ENCODE data around the gene SEMA4B.

SEMA4B gene

DNA sequence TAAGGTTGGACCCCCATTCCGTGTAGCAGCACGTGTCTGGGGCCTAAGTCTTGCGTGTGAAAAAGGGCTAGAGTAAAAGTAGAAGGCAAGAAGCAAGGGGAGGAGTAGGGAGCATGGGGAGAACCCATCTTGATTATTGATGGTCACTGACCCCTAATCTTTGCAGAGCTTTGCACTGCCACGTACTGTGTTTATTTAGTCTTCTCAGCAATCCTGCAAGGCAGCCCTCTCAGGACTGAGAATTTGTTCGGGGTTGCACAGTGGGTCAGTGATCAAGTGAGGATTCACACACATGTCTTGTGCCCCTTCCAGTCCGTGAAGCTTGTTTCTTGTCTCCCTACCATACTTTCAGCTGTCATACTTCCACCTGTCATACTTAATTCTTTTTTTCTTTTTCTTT is 7.2 kb downstream of the SEMA4B start:
- H3K27me3 ChIP-seq (ENCODE audit: control insufficient read depth, low read length) = no peaks in the 10 kb centered on the region
- H4K20me1 ChIP-seq (ENCODE audit: control insufficient read depth, insufficient read depth, low read depth, low read length) = no peaks in the 10 kb centered on the region
- peaks cover 3% of the 10 kb centered on the region for H3K4me1 ChIP-seq (ENCODE audit: control insufficient read depth, low read length)
- no peaks in the 10 kb centered on the region for H3F3A ChIP-seq (ENCODE audit: control insufficient read depth, insufficient read depth)
- H3K36me3 ChIP-seq (ENCODE audit: control insufficient read depth, low read length) = no peaks in the 10 kb centered on the region
- H3K9me2 ChIP-seq (replicated peaks; ENCODE audit: control insufficient read depth, low read length) = no peaks in the 10 kb centered on the region
- no peaks in the 10 kb centered on the region for H3K79me2 ChIP-seq (ENCODE audit: control insufficient read depth, low read length)
- no peak overlapping the region for H3K4me2 ChIP-seq (ENCODE audit: low read length)
- H3K9me3 ChIP-seq (ENCODE audit: control insufficient read depth, insufficient read depth, low read length) = no peaks in the 10 kb centered on the region
- TF ChIP-seq, protein P1, sequence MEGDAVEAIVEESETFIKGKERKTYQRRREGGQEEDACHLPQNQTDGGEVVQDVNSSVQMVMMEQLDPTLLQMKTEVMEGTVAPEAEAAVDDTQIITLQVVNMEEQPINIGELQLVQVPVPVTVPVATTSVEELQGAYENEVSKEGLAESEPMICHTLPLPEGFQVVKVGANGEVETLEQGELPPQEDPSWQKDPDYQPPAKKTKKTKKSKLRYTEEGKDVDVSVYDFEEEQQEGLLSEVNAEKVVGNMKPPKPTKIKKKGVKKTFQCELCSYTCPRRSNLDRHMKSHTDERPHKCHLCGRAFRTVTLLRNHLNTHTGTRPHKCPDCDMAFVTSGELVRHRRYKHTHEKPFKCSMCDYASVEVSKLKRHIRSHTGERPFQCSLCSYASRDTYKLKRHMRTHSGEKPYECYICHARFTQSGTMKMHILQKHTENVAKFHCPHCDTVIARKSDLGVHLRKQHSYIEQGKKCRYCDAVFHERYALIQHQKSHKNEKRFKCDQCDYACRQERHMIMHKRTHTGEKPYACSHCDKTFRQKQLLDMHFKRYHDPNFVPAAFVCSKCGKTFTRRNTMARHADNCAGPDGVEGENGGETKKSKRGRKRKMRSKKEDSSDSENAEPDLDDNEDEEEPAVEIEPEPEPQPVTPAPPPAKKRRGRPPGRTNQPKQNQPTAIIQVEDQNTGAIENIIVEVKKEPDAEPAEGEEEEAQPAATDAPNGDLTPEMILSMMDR (IDR thresholded peaks at IDR 0.05; ENCODE audit: low read depth, low read length, poor library complexity, severe bottlenecking) = no peak
- no peak for TF ChIP-seq EZH2phosphoT487 (IDR thresholded peaks at IDR 0.05; ENCODE audit: borderline replicate concordance, low read length)
- no peak overlapping the region for H3K27ac ChIP-seq (ENCODE audit: low read depth, low read length)
- H3K4me3 ChIP-seq (ENCODE audit: low read length) = no peak overlapping the region

DNA sequence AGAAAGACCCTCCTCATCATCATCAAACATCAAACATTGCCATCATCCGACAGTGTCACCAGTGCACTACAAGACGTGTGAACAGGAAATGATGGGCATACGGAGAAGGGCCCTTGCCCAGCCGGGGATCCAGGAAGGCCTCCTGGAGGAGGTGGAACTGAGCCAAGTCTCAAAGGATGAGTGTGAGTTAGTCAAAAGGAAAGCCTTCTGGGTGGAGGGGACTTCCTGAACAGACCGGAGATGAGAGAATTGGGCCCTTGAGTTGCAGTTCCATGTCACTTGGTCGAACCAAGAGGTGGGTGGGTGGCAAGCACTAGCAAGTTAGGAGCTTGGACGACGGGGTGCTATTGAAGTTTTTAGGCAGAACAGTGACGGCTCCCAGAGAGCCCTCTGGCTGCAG is 8.5 kb downstream of the SEMA4B start:
- H4K20me1 ChIP-seq (ENCODE audit: control insufficient read depth, insufficient read depth, low read depth, low read length) = no peaks in the 10 kb centered on the region
- H3F3A ChIP-seq (ENCODE audit: control insufficient read depth, insufficient read depth) = no peaks in the 10 kb centered on the region; the same call in 1 of the 2 replicates
- no peak for TF ChIP-seq EZH2phosphoT487 (IDR thresholded peaks at IDR 0.05; ENCODE audit: borderline replicate concordance, low read length)
- TF ChIP-seq, protein P1 (IDR thresholded peaks at IDR 0.05; ENCODE audit: low read depth, low read length, poor library complexity, severe bottlenecking) = no peak
- no peaks in the 10 kb centered on the region for H3K36me3 ChIP-seq (ENCODE audit: control insufficient read depth, low read length)
- H3K9me3 ChIP-seq (ENCODE audit: control insufficient read depth, insufficient read depth, low read length) = no peaks in the 10 kb centered on the region
- no peaks in the 10 kb centered on the region for H3K27me3 ChIP-seq (ENCODE audit: control insufficient read depth, low read length)
- H3K4me3 ChIP-seq (ENCODE audit: low read length) = no peak overlapping the region
- no peaks in the 10 kb centered on the region for H3K9me2 ChIP-seq (replicated peaks; ENCODE audit: control insufficient read depth, low read length)
- no peak overlapping the region for H3K4me2 ChIP-seq (ENCODE audit: low read length)
- peaks cover 13% of the 10 kb centered on the region for H3K4me1 ChIP-seq (ENCODE audit: control insufficient read depth, low read length)
- H3K79me2 ChIP-seq (ENCODE audit: control insufficient read depth, low read length) = no peaks in the 10 kb centered on the region
- H3K27ac ChIP-seq (ENCODE audit: low read depth, low read length) = no peak overlapping the region

DNA sequence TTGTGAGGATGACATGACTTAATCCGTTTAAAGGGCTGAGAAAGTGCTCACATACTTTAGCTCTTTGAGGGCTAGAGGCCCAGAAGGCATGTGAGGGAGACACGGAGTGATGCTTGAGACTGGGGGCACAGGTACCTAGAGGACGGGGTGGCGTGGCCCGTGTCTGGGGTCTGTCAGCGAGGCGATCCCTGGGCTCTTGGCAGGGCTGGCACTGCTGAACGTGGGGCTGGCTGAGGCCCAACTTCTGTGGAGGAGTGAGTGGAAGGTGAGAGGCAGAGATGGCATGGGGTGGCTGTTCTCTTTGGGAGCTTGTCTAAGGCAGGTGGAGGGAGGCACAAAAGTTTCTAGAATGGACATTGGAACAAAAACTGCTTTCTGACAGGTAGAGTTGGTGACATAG is 9.5 kb downstream of the SEMA4B start:
- Histone ChIP-seq H4K20me1 (ENCODE audit: control insufficient read depth, insufficient read depth, low read depth, low read length) (no peaks in the 10 kb centered on the region), H3K4me1 (ENCODE audit: control insufficient read depth, low read length) (peaks cover 23% of the 10 kb centered on the region), H3K4me3 (ENCODE audit: low read length) (no peak overlapping the region), H3K9me2 (replicated peaks; ENCODE audit: control insufficient read depth, low read length) (no peaks in the 10 kb centered on the region), H3K36me3 (ENCODE audit: control insufficient read depth, low read length) (no peaks in the 10 kb centered on the region), H3K9me3 (ENCODE audit: control insufficient read depth, insufficient read depth, low read length) (no peaks in the 10 kb centered on the region), H3K79me2 (ENCODE audit: control insufficient read depth, low read length) (no peaks in the 10 kb centered on the region), H3K27ac (ENCODE audit: low read depth, low read length) (no peak overlapping the region), H3K4me2 (ENCODE audit: low read length) (no peak overlapping the region), H3F3A (ENCODE audit: control insufficient read depth, insufficient read depth) (no peaks in the 10 kb centered on the region; the same call in 1 of the 2 replicates), H3K27me3 (ENCODE audit: control insufficient read depth, low read length) (no peaks in the 10 kb centered on the region)
- TF ChIP-seq, protein P1 (IDR thresholded peaks at IDR 0.05; ENCODE audit: low read depth, low read length, poor library complexity, severe bottlenecking) = no peak
- no peak for TF ChIP-seq EZH2phosphoT487 (IDR thresholded peaks at IDR 0.05; ENCODE audit: borderline replicate concordance, low read length)
